GDM1 (cell line): Measurements from ENCODE around the gene THAP9.

ENCODE experiments used
- DNase-seq: peaks from one replicate; lab custom pipeline; 2025; lab: John Stamatoyannopoulos, UW

The THAP9 gene

GRCh38 chr4:82954212-82954611 lies 53.7 kb downstream of the THAP9 start:
- DNase-seq: no peak

- no peak for DNase-seq
Observed at GRCh38 chr4:82957045-82957444, 56.5 kb downstream of the THAP9 start.

GRCh38 chr4:82965763-82966162 lies 65.2 kb downstream of the THAP9 start:
- DNase-seq: no peak

GRCh38 chr4:82968972-82969371 lies 68.4 kb downstream of the THAP9 start:
- no peak for DNase-seq

- no peak for DNase-seq
Observed at GRCh38 chr4:82969414-82969813, 68.9 kb downstream of the THAP9 start.
